Activated T-cell treated with anti-CD3 and anti-CD28 coated beads, Interleukin-2, amount 50 U/mL, for 48 hours (primary cell): Measurements from ENCODE around the gene MAPK11.
A peak's percentile ranks its signal among the peaks of the same experiment; 100 is the strongest.

Source experiments
- DNase-seq, 2 experiments: peaks; one replicate each; pipeline ENCODE4 v3.0.0-alpha.2; 2020

The MAPK11 gene

DNA sequence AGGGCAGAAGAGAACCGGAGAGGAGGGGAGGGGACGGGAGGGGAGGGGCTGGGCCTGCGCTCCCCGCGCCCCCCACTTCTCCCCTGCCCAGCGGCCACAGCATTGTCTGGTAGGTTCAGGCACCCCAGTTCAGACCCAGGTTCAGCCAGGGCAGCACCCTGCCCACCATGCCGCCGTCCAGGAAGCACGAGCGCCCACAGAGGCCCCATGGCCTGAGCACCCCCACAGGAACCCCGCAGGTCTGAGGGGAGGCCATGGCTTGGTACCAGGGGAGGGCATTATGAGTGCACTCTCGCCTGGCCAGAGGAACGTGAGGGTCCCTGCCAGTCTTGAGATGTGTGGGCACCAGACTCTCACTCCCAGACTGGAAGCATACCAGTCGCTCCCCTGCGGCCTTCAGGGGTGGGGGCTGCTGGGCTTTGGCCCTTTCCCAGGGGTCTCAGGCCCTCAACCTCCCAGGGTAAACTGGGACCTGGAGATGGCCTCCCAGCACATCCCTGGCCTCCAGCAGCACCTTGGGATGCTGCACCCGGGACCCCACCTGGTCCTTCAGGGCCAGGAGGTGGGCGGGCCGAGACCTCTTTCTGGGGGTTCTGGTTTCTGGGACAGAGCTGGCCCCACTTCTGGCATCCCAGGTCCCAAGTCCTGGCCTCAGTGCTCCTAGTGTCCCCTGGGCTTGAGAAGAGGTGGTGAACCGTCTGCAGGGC, 37.9 kb upstream of the MAPK11 start:
- no peak for DNase-seq

DNA sequence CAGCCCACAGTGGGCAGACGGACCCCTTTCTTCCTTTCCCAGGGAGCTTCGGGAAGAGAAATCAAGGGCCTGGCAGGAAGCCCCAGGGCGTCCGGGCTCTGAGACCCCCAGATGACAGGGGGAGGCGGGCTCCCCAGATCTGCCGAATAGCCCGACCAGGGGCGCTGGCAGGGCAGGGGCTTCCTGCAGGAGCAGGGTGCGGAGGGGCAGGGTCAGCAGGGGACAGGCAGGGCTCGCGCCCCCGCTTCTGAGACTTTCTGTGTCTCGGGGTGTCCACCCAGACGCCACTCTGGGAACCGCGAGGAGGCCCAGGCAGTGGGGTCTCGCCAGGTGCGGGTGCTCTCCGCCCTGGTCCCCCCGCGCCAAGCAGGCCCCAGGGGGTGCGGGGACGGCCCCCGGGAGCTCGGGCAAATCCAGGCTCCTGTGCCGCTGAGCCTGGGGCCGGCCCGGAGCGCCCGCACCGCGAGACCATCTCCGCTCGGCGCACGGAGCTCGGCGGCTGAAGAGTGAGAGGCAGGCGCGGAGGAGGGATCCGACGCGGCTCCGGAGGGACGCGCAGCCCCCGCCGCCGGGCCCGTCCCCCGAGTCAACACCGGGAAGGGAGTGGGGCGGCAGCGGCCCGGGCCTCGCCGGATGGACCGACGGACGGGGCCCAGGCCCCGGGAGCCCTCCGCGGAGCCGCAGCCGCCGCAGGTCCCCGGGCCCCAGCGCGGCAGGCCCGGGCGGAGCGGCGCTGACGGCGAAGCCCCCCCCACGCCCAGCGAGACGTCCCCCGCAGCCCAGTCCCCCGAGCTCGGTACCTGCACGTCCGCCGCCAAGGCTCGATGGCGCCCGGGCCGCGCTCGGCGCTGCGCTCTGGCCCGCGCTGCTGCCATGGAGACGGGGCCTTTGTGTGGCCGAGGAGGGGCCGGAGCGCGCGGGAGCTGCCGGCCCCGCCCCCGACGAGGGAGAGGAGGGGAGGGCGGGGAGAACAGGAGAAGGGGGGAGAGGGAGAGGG, 36.9 kb upstream of the MAPK11 start, which contains the start of gene PLXNB2:
TSS of gene PLXNB2 (minus strand) at position 894 of the 997 bp plus-strand sequence. CDS start 17,062 bp downstream, outside the sequence.
- peak in 1 of 2 experiments; percentile 54 for DNase-seq

DNA sequence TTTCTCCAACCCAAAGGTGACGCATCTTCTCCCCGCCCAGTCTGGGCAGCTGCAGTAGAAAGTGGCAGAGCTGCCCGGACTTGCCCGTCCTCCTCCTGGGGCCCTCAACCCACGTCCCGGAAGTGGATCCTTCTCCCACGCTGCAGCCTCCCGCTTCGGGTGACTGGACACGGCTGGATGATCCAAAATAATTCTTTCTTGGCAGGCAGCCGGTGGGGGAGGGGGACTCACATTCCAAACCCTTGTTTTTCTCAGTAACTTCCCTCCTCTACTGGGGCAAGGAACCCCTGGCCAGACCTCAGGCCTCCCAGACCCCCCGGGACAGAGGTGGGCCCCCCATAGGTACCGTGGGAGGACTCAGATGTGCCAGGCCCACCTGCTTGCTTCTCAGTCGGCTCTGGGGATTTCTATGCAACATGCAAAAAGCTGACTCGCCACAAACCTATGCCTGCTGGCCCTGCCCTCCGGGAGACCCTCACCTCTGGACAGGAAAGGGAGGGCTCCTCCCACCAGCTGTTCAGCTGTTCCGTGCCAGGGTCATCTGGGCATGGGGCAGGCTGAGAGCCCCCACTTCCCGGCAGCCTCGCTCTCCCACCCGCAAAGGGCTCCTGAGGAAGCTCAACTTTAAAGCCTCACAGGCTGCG, 35.9 kb upstream of the MAPK11 start:
- no peak for DNase-seq

DNA sequence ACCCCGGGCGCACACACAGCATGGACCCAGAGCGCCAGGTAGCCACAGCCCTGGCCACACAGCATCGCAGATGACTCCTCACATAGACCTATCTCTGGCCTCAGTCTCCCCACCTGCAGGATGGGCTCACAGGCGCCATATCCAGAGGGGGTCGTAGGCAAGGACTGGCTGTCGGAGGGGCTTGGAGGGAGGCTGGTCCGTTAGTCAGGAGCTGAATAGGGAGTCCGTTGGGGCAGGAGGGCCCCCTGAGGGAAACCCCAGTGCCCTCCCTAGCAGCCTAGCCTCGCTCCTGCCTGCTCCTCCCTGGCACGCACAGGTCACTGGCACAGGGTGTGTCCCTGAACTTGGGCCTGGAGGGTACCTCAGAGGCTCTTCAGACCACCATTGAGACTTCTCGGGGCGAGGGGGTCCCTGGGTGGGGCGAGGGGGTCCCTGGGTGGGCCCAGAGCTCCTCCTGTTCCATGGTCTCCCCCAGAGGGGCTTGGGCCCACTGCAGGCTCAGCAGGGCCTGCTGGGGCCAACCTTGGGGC, 35.3 kb upstream of the MAPK11 start:
- no peak for DNase-seq

DNA sequence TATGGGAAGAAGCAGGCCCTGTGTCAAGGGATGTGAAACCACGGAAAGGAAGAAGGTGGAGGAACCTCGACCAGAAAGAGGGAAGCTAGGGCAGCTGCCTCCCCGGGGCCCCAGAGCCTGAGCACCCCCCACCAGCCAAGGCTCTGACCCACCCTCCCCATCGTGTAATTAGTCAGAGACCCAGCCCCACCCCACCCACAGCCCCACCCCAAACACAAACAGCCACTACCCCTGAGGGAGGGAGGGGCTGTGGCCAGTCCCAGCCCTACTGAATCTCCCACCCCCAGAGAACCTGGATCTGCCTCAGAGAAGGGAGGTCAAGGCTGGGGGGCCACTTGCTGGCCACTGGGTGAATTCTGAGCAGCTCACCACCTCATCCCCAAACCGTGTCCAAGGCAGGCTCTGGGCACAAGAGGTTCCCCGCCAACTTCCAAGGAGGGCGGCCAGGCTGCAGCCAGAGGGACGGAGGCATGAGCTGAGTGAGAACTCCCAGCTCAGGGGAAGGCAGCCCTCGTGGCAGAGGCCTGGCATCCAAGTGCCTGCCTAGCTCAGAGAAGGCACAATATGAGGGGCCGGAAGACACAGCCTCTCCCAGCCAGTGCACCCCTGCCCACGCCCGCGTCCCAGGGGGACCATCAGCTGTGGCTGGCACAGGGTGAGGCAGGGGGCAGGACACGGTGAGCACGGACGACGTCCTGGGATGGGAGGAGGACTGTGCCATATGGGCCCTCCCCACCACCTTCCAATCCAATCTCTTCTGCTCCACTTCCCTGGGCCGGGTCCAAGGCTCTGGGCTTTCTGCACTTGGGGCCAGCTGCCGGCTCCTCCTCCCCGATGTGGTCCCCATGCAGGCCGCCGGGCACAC, 34.6 kb upstream of the MAPK11 start:
- no peak for DNase-seq

DNA sequence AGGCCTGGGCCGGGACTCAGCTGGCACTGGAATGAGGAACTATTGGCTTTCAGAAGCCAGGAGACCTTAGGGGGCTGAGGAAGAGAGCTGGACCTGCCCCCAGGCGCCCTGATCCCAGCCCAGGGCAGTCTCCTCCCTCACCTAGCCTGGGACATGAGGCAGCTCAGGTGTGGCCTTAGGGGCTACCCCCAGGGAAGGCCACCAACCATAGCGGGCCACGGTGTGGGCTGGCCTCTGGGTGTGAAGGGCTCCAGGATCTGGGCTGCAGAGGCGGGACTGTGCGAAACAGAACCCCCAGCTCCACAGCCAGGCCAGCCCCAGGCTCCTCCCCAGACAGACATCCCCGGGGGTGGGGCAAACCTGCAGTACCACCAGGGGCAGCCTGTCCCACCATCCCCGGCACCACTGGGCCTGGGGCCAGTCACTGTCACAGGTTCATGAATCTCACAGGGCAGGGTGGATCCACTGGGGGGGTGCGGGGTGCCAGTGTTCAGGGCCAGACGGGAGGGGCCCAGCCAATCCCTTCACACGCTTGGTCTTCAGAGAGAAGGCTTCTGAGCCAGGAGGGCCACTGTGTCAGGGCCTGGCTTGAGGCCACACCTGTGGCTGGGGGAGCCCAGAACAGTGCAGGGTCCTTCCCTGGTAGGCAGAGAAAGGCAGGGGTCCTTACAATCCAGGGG, 33.8 kb upstream of the MAPK11 start:
- no peak for DNase-seq

DNA sequence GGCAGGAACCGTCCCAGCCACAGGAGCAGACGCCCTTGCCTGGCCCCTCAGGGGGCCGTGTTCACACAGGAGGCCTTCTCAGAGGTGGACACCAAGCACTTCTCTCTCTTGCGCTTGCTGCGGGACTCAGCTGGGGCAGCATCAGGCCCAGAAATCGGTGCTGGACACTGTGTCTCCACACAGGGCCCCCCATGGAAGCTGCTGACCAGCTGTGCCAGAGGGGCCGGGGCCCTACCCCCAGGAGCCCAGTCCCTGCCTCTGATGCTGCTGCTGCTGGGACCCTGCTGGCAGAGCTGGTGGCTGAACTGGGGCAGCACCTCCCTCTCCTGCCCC, 33.3 kb upstream of the MAPK11 start:
- DNase-seq = no peak

DNA sequence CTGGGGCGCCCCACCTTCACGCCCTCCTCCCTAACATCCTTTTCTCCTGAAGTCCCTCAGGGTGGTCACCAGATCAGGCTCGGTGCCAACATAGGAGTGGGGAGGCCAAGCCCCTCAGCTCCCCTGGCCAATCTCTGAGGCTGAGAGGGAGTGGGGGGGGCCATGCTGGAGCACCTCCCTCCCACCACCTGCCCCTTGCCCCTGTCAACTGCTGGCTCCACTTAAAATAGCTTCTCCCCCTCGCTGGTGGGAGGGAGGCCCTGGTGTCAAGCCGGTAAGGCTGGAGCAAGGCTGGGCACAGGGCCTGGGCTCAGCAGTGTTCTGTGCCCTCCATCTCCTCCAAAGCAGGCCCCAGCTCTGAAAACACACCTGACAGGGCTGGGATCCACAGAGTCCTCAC, 32.4 kb upstream of the MAPK11 start:
- no peak for DNase-seq

DNA sequence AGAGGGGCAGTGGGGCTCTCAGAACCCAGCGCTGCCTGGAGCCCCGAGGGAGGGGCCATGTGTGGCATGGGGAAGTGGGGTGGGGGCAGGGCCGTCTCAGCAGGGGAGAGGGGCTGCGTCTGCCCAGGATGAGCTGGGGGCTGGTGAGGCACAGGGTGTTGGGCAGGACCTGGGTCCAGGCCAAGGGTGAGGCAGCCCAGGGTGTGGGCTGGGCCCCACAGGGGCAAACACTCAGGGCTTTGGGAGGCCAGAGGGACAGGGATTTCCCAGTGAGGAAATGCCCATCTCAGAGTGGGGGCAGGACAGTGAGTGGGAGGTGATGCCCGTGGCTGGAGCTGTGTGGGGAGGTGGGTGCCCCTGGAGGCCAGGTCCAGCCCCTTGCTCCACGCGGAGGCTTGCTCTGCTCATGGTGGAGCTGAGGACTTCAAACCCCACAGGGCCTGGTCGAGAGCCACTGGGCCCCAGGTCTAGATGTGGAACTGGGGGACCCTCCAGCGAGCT, 31.9 kb upstream of the MAPK11 start:
- no peak for DNase-seq

DNA sequence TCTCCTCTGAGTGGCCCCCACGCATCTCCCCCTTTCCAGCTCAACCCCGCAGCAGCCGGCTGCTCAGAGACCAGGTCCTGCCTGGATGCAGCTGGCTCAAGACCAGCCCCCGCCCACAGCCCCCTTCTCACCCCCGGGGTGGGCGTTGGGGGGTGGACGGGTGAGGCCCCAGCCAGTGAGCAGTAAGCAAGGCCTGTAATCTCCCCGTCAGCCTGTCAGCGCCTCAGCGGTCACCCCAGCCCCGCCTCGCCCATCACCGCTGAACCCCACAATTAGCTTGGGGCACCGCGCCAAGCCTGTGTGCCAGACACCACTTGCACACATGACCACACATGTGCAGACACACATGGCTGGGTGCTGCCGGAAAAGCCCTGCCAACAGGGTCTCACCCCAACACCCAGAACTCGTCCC, 31.4 kb upstream of the MAPK11 start:
- no peak for DNase-seq

DNA sequence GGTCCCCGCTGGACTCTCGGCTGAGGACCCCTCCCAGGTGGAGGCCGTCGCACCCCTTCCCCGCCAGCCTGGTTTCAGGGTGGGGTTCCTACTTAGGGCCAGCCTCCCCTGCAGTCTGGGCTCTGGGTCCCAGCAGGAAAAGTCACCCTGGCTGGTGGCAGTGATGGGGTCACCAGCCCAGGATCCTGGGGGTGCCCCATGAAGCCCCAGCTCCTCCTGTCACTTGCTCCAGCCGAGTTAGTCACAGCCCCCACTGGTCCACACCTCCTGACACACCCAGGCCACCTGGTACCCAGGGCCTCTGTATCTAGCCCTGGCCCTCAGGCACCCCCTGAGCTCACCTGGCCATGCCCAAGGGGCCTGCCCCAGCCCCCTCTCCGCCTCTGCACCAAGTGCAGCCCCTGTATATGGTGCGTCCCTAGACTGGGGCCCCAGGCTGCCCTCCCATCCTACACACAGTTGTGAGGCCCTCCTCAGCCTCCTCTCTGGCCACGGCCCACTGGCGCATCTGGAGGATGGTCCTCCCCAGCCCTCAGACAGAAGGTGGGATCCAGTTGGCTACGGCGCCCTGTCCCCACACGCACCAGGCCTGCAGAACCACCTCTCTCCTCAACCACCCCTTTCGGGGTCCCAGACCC, 30.6 kb upstream of the MAPK11 start:
- DNase-seq = no peak

DNA sequence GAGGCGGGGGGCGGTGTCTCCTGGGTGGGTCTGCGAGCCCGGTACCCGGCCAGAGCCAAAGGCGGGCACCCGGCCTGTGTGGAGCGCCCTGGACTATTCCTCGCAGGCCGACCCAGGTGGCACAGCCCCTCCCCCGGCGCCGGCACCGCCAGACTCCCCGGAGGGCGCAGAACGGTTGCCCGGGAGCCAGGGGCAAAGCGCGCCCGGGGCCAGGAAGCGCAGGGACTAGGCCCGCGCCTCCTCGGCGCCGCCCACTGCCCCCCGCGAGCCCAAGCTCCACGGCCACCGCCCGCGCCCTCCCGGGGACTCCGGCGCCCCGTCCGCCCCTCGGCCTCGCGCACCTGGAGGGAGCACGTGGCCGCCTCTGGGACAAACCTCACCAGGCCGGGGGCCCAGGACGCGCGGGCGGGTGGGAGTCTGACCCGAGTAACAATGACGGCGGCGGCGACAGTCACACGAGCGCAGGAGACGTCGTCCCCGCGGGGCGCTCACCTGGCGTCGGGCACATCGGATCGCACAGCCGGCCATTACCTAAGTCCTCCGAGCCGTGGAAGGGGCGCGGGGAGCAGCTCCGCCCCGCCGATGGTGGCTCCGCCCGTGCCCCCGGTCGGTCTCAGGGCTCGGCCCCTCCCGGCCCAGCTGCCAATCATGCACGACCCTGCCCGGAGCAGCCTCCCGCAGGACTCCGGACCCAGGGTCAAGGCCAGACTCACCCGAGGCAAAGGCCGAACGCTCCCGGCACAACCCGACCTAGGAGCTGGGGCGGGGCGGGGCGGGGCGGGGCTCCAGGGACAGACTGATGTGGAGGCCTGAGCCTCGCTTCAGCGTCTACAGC, 29.8 kb upstream of the MAPK11 start:
- no peak for DNase-seq

DNA sequence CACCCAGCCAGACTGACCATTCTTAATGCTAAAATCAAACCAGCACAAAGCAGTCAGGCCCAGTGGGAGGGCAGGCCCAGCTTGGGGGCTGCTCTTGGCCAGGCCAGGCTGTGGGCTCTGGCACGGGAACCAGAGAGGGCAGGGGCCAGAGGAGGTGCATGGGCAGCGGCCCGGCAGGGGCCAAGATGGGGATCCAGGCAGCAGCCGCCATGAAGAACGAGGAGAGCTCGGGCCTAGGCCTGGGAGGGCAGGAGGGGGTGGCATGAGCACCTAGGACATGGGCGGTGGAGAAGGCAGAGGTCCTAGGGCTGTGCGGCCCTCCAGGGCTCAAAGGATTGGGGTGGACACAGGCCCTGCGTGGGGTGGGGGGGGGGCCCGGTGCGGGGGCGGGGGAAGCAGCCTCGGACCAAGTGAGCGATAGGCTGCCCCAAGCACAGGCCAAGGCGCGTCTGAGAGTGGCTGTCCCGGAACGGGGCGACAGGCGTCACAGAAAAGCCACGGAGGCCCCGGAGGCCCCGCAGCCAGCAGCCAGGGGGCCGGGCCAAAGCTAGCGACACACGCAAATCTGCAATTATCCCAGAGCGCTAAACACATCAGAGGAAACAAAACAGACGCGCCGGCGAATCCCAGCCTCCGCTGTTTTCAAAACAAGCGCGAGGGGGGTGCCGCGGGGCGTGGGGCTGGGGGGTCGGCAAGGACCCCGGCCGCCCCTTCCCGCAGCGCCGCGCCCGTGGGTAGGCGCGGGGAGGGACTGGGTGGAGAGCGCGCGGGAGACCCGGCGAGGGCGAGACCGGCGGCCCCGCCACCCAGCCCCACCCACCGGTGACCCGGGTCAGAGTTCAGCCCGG, 29.0 kb upstream of the MAPK11 start:
- no peak for DNase-seq

DNA sequence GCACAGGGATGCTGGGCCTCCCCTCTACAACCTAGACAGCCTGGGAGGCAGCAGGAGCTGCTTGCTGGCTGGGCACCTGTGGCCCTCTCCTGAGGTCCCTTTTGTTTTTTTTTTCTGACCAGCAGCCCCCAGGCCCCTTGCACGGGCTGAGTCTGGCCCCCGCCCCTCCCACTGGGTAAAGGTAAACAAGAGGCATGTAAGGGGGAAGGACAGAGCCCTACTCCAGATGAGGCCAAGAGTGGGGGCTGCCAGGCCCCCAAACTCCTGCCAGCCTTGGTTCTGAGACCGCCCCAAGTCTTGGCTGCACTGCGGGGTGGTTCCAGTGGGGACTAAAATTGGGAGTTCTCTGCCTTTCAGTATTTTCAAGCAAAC, 28.1 kb upstream of the MAPK11 start:
- no peak for DNase-seq

DNA sequence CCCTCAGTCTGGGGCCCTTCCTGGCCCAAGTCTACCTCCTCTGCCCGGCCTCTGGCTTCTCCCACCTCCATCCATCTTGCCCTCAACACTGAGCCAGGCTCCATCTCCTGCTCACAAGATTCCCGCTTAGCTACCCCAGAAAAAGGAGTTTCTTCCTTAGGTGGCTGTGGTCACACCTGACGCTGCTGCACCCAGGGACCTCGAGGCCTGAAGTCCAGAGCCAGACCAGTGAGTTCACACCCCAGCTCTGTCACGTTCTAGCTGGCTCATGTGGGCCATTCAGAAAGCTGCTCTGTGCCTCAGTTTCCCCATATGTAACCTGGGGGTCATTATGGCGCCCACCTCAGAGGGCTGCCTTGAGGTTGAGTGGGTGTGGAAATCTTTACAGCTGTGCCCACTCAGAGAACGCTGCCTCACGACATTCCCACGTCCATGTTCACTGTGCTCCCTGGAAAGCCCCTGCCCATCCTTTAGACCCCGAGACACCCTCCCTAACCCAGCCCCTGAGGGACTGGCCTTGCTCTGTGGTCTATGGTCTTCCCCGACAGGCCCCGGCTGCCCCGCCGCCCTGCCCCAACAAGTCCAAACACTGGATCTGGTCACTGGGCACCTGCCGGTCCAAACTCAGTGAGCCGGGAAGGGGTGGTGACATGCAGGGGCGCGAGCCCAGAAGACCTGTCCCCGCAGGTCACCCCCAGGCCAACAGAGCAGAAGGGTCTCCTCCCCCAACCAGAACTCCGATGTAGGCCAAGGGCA, 27.5 kb upstream of the MAPK11 start:
- DNase-seq = no peak

DNA sequence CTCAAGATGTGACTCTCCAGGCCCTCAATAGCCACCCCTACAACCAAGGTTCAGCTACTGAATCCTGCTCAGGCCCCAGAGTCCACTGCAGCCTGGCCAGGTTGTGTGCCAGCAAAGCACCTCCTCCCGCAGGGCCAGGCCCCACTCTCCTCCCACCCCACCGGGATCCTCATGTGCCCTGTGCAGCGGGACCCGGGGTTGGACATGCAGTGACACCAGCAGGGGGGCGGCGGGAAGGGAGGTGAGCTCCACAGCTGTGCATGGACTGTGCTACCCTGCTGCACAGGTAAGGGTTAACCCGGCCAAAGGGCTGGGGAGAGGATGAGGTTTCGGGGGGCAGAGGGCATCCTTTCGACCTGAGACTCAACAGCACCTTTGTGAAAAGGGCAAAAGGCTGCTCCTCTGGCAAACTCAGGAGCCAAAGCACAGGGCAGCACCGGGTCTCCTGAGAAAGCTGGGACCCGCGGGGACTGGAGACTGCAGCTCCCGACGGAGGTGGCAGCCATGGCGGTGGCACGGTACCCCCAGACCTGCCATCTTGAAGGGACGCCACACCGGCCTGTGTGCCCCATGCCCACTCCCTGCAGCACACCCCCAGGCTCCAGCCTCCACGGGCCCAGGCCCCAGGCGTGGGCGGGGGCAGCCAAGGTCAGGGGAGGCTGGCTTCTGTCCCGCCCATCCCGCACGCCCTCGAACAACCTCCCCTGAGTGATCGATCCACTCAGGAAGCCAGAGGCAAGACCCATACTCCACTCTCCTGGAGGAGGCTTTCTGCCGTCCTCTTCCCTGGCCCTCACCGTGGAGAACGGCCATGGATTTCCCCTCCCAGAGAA, 26.7 kb upstream of the MAPK11 start:
- DNase-seq = no peak

DNA sequence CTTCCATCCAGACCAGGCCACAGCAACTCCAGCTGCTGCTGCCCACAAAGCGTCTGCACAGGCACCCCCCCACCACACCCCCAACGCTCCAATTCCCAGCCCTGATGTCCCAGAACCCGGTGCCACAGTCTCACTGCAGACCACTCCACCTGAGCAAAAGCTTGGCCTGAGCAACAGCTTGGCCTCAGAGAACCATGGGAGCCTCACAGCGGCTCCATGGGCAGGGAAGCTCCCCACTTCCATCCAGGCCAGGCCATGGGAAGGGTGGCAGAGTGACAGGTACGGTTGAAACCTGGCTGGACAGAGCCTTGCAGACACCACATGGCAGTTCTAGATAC, 24.1 kb upstream of the MAPK11 start:
- no peak for DNase-seq
